Inflammatory macrophage treated with lipopolysaccharide for 1 hour (primary cell): Measurements from ENCODE around the gene TRPM4.
"Not testable (repeated sequence)": the region's sequence is repeated elsewhere in the genome, so short reads cannot be mapped to it uniquely, and the experiment has no call there.

ENCODE experiments used
- DNase-seq, 2 donors: peaks; one replicate each; pipeline ENCODE4 v3.0.0-alpha.2; 2020 to 2022

The TRPM4 gene

DNA sequence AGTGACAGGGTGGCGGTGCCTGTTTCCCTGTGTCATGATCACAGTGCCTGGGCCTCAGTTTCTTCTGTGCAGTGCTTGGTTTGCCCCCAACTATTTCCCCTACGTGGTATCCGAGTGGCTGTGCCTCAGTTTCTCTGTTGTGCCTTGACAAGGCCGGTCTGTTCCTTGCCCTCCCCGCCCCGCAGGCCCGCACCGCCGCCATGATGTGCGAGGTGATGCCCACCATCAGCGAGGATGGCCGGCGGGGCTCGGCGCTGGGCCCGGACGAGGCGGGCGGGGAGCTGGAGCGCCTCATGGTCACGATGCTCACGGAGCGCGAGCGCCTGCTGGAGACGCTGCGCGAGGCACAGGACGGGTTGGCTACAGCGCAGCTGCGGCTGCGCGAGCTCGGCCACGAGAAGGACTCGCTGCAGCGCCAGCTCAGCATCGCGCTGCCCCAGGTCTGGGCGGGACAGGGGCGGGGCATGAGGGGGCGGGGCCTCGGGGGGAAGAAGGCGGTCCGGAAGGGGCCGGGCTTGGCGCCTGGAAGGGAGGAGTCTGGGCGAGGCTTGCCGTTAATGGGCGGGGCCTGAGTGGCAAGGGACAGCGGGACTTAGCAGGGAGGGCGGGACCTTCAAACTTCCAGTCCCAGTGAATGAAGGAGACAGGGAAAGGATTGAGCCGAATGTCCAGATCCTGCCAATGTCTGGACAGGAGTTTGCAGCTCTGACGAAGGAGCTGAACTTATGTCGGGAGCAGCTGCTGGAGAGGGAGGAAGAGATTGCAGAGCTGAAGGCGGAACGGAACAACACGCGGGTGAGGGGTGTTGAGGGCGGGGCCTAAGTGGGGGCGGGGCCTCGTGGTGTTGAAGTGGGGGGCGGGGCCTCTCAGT lies 29.7 kb upstream of the TRPM4 start:
- DNase-seq = peak; percentile 94 to 98

DNA sequence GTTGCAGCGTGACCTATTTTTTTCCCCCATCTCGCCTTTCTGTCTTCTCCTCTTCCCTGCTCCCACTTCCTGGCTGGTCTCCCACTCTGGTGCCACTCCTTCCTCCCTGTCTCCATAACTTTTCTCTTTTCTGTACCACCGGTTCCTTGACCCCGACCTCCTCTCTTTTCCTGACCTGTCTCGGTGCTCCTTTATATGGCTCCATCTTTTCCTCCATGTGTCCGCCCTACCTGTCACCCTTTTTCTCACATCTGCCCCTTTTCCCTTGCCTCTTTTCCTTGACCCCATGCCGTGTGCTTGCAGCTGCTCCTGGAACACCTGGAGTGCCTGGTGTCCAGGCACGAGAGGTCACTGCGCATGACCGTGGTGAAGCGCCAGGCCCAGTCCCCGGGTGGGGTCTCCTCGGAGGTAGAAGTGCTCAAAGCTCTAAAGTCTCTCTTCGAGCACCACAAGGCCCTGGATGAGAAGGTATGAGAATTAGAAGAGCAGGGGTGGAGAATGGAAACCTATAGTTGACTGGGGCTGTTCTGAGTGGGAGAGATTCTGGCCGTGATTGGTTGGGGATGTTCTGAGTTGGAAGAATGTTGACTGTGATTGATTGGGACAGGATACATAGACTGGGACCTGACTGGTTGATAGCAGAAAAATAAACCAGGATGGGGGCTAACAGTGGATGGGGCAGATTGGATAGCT lies 28.9 kb upstream of the TRPM4 start:
- no peak for DNase-seq

DNA sequence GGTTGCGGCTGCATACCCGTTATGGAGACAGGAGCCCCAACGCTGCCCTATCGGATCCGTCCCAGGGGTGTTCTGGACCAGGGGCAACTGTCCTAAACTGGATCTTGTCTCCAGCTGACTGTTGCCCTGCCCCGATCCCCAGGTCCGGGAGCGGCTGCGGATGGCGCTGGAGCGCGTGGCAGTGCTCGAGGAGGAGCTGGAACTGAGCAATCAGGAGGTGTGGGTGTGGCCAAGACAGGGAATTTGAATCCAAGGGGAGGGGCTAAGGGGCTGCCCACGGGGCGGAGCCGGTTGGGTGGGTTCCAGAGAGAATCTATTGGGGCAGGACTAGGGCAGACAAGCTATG lies 28.4 kb upstream of the TRPM4 start:
- DNase-seq = no peak

DNA sequence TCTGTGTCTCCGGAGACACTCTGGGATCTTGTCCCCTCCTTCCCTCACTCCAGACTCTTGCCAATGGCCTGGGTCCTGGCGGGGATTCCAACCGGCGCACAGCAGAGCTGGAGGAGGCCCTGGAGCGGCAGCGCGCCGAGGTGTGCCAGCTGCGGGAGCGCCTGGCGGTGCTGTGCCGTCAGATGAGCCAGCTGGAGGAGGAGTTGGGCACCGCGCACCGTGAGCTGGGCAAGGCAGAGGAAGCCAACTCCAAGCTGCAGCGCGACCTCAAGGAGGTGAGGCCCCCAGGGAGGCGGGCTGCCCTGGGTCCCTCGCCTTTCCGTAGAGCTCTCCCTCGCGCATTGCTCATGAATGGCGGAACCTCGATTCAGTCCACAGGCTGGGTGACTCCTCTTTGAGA lies 27.3 kb upstream of the TRPM4 start:
- DNase-seq = no peak

DNA sequence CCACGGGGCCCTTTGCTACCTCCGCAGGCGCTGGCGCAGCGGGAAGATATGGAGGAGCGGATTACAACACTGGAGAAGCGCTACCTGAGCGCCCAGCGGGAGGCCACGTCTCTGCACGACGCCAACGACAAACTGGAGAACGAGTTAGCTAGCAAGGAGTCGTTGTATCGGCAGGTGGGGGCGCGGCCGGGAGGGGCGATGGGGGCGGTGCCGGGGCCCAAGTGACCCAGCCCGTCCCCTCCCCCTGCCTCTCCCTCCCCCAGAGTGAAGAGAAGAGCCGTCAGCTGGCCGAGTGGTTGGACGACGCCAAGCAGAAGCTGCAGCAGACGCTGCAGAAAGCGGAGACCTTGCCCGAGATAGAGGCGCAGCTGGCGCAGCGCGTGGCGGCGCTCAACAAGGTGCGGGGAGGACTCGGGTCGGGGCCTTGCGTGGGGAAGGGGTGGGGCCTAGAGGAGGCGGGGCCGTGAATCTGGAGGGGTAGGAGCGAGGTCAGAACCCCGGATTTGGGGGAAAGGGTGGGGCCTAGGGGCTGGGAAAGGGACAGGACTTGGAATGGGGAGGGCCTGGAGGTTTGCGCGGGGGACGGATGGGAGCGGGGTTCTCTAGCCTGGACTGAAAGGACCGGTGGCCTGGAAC lies 24.5 kb upstream of the TRPM4 start:
- no peak for DNase-seq

DNA sequence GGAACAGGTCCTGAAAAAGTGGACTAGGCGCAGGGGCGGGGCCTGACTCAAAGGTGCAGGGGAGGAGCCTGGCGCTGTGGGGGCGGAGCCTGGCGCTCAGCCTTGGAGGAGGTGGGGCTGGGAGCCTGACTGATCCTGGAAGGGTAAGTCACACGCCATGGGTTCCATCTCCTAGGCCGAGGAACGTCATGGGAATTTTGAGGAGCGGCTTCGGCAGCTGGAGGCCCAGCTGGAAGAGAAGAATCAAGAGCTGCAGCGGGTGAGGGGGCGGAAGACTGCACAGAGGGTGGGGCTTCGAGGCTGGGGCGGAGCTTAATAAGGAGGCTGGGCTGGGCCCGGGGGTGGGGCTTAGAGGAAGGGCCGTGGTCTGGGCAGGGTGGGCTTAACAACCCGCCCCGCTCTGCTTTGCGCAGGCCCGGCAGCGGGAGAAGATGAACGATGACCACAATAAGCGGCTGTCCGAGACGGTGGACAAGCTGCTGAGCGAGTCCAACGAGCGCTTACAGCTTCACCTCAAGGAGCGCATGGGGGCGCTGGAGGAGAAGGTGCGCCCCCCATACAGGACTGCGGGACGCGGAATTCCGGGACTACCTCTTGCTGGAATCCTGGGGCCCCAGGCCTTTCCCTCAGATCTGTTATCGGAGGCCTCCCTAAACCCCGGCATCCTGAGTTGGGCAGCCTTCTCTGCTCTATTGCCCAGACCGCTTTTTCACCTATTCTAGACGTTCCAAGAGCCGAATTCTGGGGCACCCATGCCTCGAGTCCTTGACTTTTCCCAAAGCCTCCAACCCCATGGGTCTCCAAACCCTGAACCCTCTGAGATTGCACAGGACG lies 23.8 kb upstream of the TRPM4 start:
- peak; percentile 39 to 42 for DNase-seq

DNA sequence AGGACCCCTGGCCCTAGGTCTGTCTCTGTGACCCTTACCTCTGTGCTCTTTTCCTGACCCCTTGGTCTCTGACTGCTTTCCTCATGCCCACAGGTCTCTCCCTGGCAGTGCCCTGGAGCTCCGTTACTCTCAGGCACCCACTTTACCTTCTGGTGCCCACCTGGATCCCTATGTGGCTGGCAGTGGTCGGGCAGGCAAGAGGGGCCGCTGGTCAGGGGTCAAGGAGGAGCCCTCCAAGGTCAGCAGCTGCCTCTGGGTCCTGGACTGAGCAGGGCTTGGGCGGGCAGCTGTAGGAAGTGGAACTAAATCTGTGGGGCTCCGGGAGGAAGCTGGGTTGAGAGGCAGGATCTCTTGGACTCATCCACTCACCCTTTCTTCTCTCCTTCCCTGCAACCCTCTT lies 21.9 kb upstream of the TRPM4 start:
- DNase-seq = no peak

DNA sequence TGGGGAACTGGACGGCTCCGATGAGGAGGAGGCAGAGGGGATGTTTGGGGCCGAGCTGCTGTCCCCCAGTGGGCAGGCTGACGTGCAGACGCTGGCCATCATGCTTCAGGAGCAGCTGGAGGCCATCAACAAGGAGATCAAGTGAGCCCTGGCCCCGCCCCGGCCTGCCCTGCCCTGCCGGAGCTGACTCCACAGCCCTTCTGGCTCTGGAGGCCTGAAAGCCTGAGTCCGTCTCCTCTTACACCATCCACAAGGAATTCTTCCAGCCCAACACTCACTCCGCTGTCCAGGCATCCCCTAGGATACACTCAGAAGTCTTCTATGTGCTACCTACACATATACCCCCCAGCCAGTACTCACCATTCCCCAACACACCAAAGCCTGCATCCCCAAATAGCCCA lies 20.8 kb upstream of the TRPM4 start:
- DNase-seq = no peak

DNA sequence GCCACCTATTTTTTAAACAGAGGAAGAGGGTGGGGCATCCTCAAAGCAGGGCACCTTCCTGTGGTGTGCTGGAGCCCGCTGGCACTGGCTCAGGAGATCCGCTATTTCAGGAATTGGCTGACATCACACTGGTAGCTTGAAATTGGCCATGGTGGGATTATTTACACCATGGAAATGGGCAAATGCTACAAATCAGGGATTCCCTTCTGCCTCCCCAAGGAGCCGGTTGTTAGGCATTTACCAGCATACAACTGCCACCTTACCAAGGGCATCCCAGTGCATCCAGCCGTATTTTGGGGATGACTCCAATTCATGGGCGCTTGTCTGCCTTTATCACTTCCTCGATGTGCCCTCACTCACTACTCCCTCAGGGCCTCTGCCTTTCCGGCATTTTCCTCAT lies 16.6 kb upstream of the TRPM4 start:
- DNase-seq = no peak

DNA sequence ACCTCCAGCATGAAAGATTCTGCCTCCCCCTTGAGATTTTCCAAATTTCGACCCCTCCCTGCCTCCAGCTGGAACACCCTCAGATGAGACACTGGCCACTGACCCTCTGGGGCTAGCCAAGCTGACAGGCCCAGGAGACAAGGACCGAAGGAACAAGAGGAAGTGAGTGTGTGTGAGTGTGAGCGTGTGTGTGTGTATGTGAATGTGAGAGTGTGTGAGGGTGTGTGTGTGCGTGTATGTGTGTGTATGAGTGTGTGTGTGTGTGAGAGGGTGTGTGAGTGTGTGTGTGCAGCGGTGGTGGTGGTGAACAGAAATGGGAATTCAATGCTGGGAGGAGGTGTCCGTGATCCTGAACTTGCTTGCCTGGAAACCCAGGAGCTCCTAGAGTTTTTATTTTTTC lies 16.2 kb upstream of the TRPM4 start:
- no peak for DNase-seq

DNA sequence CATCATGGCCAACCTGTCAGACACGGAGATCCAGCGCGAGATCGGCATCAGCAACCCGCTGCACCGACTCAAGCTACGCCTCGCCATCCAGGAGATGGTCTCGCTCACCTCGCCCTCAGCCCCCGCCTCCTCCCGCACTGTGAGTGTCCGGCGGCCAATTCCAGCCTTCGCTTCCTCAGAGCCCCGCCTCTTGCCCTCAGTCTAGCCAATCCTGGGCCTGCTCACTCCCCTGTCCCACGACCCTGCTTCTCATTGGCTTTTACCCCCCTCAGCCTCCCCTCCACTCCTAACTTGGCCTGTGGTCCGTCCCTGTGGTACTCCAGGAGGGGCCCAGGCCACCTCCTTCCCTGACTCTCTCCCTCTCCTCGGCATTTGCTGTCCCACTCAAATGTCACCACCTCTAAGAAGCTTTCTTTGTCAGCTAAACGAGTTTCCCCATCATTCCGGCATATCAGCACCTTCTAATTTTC lies 14.7 kb upstream of the TRPM4 start:
- DNase-seq = peak; percentile 60 to 63

DNA sequence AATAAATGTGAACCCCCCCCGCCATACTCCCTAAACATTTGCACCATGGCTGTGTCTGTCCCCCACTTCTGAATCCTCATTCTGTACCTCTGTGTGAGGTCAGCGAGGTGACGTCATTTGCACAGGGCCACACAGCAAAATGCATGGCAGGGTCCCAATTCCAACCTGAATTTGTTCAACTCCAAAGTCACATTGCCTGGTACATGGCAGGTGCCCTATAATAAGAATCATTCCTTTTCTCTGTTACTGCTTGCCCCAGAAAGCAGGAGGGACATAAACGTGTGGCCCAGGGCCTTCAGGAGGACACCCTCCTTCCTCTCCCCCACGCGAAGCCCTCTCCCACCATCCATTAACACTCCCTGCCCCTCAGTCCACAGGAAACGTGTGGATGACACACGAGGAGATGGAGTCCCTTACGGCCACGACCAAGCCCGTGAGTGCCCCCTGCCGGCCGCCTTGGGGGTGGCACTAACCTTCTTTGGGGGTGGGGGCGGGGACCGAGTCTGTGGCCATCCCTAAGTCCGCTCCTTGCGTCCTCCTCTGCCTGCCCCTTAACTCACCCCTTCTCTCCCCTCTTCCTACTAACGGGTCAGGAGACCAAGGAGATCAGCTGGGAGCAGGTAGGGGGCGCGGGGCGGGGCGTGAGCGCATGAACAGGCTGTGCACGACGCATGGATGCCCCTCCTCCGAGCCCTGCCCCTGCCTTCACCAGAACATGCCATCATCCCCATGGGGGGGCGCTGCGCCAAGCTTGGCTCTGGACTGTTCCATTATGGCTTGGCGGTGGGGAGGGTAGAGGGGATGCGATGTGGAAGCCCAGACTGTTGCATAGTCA lies 11.8 kb upstream of the TRPM4 start:
- DNase-seq = peak; percentile 38 to 89

DNA sequence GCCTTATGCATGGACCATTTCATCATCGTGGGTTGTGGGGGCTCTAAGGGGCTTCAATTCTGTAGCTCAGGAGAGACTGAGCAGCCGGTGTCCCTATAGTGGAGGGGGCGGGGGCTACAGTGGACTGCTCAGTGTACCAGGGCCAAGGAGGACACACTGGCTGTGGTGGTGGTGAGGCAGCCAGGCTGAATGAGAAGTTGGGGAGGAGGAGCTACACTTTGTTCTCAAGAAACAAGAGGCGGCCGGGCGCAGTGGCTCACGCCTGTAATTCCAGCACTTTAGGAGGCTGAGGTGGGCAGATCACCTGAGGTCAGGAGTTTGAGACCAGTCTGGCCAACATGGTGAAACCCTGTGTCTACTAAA lies 11.2 kb upstream of the TRPM4 start:
- DNase-seq = not testable (repeated sequence)

DNA sequence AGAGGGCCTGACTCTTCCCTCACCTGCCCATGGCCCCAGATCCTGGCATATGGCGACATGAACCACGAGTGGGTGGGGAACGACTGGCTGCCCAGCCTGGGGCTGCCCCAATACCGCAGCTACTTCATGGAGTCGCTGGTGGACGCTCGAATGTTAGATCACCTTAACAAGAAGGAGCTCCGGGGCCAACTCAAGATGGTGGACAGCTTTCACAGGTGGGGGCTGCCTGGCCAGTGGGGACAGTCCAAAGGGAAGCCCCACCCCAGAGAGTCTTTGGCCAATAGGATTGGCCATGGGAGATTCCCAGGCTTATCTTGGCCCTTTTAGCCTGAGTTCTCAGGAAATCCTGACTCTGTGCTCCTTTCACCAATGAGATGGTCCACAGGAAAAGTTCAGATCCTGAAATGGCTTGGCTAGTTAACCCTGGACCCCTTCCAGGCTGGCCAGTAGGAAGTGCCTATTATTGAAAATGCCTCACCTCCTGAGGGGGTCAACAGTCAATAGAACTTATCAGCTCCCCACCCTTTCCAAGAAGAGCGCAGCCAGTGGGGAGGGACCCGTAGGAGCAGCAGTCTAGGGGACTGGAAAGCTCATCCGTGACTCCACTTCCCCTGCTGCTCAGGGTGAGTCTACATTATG lies 9.4 kb upstream of the TRPM4 start:
- no peak for DNase-seq

DNA sequence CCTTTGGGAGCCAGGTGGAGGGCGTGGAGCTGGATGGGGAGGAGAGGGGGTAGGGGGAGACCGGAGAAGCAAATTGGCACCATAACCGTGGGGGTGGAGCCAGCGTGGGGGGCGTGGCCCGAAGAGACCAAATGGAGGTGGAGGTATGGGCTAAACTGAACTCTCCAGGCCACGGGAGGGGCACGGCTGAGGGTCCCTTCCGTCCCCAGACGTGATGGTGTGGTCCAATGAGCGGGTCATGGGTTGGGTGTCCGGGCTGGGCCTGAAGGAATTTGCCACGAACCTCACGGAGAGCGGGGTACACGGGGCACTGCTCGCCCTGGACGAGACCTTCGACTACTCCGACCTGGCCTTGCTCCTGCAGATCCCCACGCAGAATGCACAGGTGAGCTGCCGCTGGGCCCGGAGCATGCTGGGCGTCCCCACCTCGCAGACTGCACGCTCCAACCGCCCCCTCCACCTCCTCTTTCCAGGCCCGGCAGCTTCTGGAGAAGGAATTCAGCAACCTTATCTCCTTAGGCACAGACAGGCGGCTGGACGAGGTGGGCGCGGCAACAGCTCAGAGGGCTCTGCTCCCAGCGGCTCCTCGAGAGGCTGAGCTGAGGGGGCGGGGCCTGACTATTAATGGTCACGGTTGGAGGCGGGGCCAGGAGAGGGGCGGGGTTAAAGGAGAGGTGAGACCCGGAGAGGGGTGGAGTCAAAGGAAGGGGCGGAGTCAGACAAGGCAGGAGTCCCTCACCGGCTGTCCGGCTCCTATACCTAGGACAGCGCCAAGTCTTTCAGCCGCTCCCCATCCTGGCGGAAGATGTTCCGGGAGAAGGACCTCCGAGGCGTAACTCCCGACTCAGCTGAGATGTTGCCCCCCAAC lies 8.6 kb upstream of the TRPM4 start:
- DNase-seq = peak; percentile 66 to 93

DNA sequence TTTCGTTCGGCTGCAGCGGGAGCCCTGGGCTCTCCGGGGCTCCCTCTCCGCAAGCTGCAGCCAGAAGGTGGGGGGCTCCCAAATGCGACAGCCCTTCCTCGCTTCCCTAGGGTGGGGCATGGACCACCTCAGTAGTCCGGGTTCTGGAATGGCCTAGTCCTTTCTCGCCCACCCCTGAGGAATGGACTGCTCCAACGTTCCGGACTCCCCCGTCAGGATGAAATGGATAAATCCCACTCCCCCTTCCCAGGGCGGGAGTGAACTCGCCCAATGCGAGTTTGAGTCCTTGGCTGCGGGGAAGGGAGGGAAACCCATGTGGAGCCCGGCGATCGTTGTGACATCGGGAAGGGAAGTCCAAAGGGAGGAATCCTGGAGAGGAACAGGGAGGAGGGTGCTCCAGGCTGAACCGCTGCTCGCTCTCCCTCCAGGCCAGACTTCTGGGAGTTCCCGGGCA lies 7.9 kb upstream of the TRPM4 start:
- peak; percentile 23 to 63 for DNase-seq

DNA sequence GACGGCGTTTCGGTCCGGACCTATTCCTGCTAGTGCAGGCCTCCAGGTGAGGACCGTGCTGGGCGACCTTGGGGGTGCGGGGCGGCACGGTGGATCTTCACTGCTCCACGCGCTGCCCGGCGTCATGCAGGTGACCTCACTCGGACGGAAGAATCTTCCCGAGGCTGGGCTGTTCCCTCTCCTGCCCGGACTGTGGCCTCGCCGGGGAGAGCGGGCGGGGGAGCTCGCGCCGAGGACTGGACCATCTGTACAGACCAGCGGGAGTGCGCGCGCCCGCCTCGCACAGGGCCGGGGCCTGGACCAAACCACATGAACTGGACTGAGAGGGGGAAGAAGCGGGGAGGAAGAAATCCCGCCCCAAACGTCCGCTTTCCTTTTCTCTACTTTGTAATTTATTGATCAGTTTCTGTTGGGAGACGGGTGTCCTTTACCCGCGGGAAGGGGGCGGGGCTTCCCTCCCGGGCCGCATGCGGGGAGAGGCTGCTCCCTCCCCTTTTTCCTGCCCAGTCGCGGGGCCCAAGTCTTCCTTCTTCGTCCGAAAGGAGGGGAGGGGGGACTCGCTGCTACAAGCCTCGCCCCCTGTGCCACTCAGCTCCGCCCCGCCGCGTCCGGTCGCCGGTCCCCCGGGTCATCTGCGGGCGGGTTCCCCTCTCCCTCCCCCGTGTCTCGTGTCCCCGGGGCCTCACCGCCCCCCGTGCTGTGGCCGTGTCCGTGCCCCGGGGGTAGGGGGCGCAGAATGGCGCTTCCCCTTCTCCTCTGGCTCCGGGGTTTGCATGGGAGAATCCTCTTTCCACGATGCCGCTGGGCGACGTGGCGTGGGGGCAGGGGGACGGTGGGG lies 7.3 kb upstream of the TRPM4 start:
- peak; percentile 44 to 58 for DNase-seq

DNA sequence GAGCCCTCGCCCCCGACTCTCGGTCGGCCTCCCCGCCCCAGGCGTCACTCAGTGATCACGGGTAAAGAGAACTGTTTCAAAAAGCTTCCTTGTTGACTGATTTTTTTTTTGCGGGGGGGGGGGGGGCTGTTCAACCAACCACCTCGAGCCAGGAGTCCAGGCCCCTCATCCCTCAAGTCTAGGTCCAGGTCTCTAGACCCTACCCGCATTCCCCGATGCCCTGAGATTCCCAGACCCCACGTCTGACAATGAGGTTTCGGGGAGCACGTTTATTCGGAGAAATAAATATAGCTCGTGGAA lies 6.7 kb upstream of the TRPM4 start:
- no peak for DNase-seq

DNA sequence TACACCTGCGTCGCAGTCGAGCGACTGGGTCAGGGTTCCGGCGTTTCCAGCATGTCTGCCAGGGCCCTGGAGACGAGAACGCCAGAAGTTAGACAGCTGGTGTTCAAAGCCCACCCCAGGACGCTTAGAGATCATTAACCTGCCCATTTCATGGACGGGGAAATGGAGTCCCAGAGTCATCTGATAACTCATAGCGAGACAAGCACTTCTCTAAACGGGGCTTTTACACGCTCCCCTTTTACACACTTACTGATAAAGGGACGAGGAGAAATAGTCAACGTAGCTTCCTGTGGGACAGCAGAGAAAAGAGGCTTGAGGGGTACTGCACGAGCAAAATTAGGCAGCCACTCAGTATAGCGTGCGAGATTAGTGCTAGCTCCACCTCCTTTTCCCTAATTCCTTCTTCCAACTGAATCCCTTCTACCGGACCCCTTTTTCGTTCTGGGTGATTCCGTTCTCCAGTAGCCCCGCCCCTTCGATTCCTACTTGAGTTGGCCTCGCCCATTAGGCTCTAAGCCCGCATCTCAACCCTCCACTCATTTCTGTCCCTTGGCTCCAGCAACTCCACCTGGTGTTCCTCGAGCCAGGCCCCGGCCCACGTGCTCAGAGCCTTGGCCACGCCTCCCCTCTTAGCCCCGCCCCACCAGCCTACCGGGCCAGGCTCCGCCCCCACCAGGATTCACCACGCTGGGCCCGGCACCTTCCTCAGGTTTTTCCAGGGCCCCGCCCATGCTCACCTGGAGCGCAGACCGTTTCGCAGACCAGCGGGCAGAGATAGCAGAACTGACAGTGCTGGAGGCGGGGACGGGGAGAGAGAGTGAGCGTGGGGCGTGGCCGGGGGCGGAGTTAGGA lies 6.1 kb upstream of the TRPM4 start:
- DNase-seq = peak in 1 of 2 donors; percentile 30
